Left hindlimb (tissue), 1 donor: ENCODE results near the gene ERGIC1.

Experiments used
- DNase-seq: peaks from one replicate; pipeline ENCODE4 v3.0.0-alpha.2; 2018

ERGIC1 gene

GRCh38 chr5:172926008-172926523 is 92.0 kb downstream of the ERGIC1 start:
- DNase-seq: no peak

- no peak for DNase-seq
Observed at GRCh38 chr5:172926796-172927195, 92.7 kb downstream of the ERGIC1 start.

- DNase-seq: no peak
Observed at GRCh38 chr5:172929371-172929838, 95.4 kb downstream of the ERGIC1 start.

- DNase-seq: no peak
Observed at GRCh38 chr5:172931001-172931536, 97.0 kb downstream of the ERGIC1 start.

GRCh38 chr5:172932313-172933017 is 98.4 kb downstream of the ERGIC1 start:
- DNase-seq: peak; percentile 70

GRCh38 chr5:172933238-172933637 is 99.2 kb downstream of the ERGIC1 start:
- no peak for DNase-seq

GRCh38 chr5:172935096-172935495 is 101.0 kb downstream of the ERGIC1 start:
- no peak for DNase-seq

- no peak for DNase-seq
Observed at GRCh38 chr5:172936401-172936800, 102.3 kb downstream of the ERGIC1 start.

- no peak for DNase-seq
Observed at GRCh38 chr5:172939071-172939470, 105.0 kb downstream of the ERGIC1 start.

GRCh38 chr5:172939611-172940267 is 105.7 kb downstream of the ERGIC1 start:
- DNase-seq: no peak

- no peak for DNase-seq
Observed at GRCh38 chr5:172940268-172941066, 106.4 kb downstream of the ERGIC1 start.

- DNase-seq: no peak
Observed at GRCh38 chr5:172941067-172941516, 107.0 kb downstream of the ERGIC1 start.

GRCh38 chr5:172942556-172942955 is 108.5 kb downstream of the ERGIC1 start:
- no peak for DNase-seq

- peak; percentile 68 for DNase-seq
Observed at GRCh38 chr5:172943283-172943841, 109.3 kb downstream of the ERGIC1 start.

GRCh38 chr5:172943906-172944305 is 109.9 kb downstream of the ERGIC1 start:
- DNase-seq: no peak

GRCh38 chr5:172944741-172945140 is 110.7 kb downstream of the ERGIC1 start:
- DNase-seq: no peak

- no peak for DNase-seq
Observed at GRCh38 chr5:172945151-172945550, 111.1 kb downstream of the ERGIC1 start.

GRCh38 chr5:172946146-172946545 is 112.1 kb downstream of the ERGIC1 start:
- DNase-seq: no peak

GRCh38 chr5:172949426-172949825 is 115.4 kb downstream of the ERGIC1 start:
- DNase-seq: no peak

- no peak for DNase-seq
Observed at GRCh38 chr5:172950176-172950965, 116.3 kb downstream of the ERGIC1 start.

- no peak for DNase-seq
Observed at GRCh38 chr5:172951371-172952033, 117.5 kb downstream of the ERGIC1 start.
